H1 (cell line): ENCODE measurements around the gene DIDO1. TPM values are rescaled to one million over a fixed set of nuclear protein-coding genes. Genes with fewer than 3 reads are reported as not detected.

Experiments used
- RNF2 ChIP-seq: fragments of 200-900, 300-1000 bp; sonication (generic); IDR thresholded peaks from 2 replicates; pipeline ENCODE4 v1.7.1; 2016; ENCODE audit warnings: borderline replicate concordance, low read depth, mild to moderate bottlenecking, antibody characterized with exemption, low read length; ENCODE audit not compliant: poor library complexity, severe bottlenecking; ENCODE audit errors: missing control alignments
- SIN3A ChIP-seq, 2 experiments: IDR thresholded peaks in 1 of 2; conservative IDR thresholded peaks in 1 of 2; 2 replicates each; pipeline ENCODE4 v1.6.1; 2011 to 2012; ENCODE audit warnings: low read length in 2 of 2, improper control_type of control experiment in 1 of 2, low read depth in 1 of 2, mild to moderate bottlenecking in 1 of 2
- TAF7 ChIP-seq: optimal IDR thresholded peaks from 2 replicates; pipeline ENCODE3; 2011; ENCODE audit warnings: low read depth, mild to moderate bottlenecking, inconsistent platforms, low read length, moderate library complexity, borderline replicate concordance
- polyA plus RNA-seq, 7 experiments: library from polyadenylated mRNA; depleted of rRNA in 3 of 7; stranded (reverse) in 5 of 7; unstranded in 2 of 7; fragments of >200 nt in 5 of 7; fragments of 200-250 nt in 2 of 7; gene quantifications; 1 replicate in 5 of 7; 2 replicates in 1 of 7; 4 replicates in 1 of 7; pipeline versions ENCODE4 v1.2.1 to v1.2.3, GENCODE V29; 2011 to 2013; ENCODE audit warnings: missing spikeins in 2 of 7, mixed read lengths in 2 of 7
- total RNA-seq: library from RNA; stranded (reverse); fragmentation: NEBNext Ultra II Directional; extraction: Animal tissue kit (Norgen Biotek cat#: 25700); gene quantifications from 2 replicates; pipeline ENCODE4 v1.2.1, GENCODE V29; 2021

Gene DIDO1
- total and polyA plus RNA-seq, 2 of the 8 experiments (the other 6 are each of a cell fraction or from before 2014, with no cell fraction given), result 53.6 to 82.8 TPM

GRCh38 chr20:62925076-62925419, 1.3 kb downstream of the DIDO1 start (continued):
- TF ChIP-seq RNF2 (no peak), SIN3A (conservative IDR thresholded peaks at IDR 0.05 in 1 of 2, IDR thresholded peaks at IDR 0.05 in 1 of 2; ENCODE audit: low read depth in 1 of 2, low read length in 2 of 2) (no peak), TAF7 (no peak)
- TF ChIP-seq, all 59 proteins: peak for 0
